ENCODE measurements around the gene RPS28.
"Not testable (repeated sequence)": the region's sequence is repeated elsewhere in the genome, so short reads cannot be mapped to it uniquely, and the experiment has no call there.

The RPS28 gene

GRCh38 chr19:8342684-8343482 is 21.6 kb downstream of the RPS28 start, which contains the start of gene KANK3:
Gene KANK3 (minus strand): TSS chr19:8343262. CDS start chr19:8337828, 5,434 bp downstream.
- peak; percentile 96 for DNase-seq

DNA sequence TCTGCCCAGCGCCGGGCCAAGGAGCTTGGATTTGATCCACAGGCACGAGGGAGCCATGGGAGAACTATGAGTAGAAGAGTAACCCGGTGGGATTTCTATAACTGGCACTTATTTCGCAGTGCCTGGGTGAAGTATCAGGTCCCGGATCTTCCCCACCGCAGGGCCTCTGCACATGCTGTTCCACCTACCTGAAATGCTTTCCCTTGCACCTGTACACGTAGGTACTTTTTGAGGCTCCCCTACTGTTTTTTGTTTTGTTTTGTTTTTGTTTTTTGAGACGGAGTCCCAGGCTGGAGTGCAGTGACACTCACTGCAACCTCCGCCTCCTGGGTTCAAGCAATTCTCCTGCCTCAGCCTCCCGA is 22.2 kb downstream of the RPS28 start:
- no peak for DNase-seq

DNA sequence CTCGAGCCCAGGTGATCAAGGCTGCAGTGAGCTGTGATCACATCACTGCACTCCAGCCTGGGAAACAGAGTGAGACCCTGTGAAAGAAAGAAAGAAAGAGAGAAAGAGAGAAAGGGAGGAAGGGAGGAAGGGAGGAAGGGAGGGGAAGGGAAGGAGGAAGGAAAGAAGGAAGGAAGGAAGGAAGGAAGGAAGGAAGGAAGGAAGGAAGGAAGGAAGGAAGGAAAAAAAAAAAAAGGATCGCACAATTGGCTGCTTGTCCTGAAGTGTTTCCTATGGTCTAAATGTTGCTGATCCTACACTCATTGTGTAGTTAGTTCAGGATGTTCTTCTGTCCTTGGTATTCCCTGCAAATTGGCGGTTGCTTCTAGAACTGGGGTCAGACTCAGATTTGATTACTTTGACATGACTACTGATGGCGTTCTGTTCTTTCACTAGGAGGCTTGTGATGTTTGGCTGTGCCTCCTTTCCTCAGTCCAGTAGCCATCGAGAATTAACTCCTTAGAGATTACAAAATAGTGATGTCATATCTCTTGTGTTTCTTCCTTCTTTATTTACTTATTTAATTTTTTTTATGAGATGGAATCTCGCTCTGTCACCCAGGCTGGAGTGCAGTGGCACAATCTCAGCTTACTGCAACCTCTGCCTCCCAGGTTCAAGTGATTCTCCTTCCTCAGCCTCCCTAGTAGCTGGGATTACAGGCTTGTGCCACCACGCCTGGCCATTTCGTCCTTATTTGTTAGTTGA is 28.5 kb downstream of the RPS28 start:
- not testable (repeated sequence) for DNase-seq

GRCh38 chr19:8352134-8352827 is 31.0 kb downstream of the RPS28 start:
- DNase-seq, result no peak

- not testable (repeated sequence) for DNase-seq
Measured at GRCh38 chr19:8352845-8353244, 31.5 kb downstream of the RPS28 start.

DNA sequence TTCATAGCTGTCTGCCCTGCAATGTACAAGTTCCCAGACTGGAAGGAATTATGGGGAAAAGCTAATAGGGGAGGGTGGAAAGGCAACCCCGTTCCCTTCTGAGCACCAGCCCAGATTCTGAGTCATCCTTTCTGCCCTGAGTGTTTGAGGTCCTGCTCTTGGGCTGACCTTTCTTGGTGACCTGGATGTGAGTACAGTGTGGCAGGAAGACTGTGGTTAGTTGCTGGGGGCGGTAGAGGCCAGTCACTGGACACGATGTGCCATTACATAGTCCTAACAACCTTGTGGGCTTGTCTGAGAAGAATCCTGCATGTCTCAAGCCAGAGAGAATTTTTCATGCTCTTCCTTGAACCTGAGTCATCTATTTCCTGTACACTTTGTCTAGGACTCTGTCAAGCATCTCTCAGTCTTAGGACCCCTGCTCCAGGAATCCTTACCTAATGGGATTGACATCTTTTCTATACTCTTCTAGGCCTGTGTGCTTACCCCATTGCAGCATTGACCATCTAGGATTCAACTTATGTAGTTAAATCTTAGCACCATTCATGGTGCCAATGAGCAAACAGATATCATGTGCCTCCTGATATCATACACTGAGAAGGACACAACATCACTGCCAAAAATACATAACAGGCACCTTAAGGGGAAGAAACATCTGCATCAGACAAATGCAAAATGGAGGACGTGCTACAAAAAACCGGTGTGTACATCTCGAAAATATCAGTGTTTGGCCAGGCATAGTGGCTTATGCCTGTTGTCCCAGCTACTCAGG is 34.5 kb downstream of the RPS28 start:
- no peak for DNase-seq

DNA sequence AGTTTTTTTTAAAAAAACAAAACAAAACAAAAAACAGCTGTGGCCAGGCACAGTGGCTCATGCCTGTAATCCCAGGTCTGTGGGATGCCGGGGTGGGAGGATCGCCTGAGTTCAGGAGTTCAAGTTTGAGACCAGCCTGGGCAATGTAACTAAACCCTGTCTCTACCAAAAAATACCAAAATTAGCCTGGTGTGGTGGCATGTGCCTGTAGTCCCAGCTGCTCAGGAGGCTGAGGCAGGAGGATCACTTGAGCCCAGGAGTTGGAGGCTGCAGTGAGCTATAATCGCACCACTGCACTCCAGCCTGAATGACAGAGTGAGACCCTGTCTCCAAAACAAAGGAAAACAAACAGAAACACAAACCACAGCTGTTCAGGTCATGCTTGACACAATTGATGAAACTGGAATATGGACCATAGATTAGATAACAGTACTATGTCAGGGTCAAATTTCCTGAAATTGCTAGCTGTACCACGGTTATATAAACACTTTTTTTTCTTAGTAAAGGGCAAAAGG is 35.8 kb downstream of the RPS28 start:
- DNase-seq, result no peak

- DNase-seq, result no peak
Measured at GRCh38 chr19:8358948-8359347, 37.7 kb downstream of the RPS28 start.

GRCh38 chr19:8360196-8360595 is 38.9 kb downstream of the RPS28 start:
- DNase-seq, result no peak

- peak; percentile 61 for DNase-seq
Measured at GRCh38 chr19:8361921-8362793, 40.9 kb downstream of the RPS28 start.

GRCh38 chr19:8363803-8364771 is 42.8 kb downstream of the RPS28 start, which contains the start of gene ANGPTL4:
Gene ANGPTL4 (plus strand): TSS chr19:8364155. CDS start chr19:8364322, 167 bp downstream.
- peak; percentile 77 for DNase-seq

GRCh38 chr19:8366121-8366581 is 44.9 kb downstream of the RPS28 start:
- DNase-seq, result no peak

DNA sequence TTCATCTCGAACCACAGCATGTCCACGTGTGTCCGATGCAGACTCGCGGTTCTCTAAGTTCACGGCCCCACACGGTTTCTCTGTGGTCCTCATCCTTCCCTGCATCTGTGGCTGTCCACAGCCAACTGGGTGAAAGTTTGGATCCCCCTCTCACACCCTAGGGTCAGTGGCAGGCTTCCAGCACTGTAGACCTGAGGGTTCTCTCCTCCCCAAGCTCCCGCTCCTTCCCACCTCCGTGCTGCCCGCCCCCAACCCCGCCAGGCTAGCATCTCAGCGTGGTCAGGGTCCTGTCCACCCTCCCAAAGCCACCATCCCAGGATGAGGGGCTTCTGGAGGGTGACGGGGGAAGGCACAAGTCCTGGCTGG is 45.6 kb downstream of the RPS28 start:
- no peak for DNase-seq

DNA sequence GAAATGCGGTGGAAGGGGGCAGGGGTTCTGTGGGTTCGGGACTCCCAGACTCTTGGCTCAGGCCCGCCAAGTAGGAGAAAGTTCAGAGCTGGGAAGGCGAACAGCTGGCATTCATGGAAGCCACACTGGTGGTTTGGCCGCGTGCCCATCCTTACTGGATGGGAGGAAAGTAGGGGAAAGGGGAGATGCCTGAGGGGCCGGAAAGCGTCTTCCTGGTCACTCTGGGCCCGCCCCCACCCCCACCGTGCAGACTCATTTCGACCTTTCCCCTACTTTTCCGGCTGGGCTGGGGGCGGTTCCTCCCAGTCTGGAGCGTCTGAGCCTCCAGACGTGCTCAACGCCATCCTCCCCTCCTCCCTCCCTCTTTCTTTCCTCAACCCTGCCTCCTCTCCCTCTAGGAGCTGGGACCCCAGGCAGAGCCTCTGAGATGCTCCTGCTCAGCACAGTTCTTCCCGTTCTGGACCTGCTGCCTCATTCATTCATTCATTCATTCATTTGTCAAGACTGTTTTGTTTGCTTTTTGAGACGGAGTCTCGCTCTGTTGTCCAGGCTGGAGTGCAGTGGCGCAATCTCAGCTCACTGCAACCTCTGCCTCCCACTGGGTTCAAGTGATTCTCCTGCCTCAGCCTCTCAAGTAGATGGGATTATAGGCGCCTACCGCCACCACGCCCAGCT is 46.2 kb downstream of the RPS28 start:
- no peak for DNase-seq

GRCh38 chr19:8370176-8371010 is 49.1 kb downstream of the RPS28 start:
- DNase-seq, result no peak

DNA sequence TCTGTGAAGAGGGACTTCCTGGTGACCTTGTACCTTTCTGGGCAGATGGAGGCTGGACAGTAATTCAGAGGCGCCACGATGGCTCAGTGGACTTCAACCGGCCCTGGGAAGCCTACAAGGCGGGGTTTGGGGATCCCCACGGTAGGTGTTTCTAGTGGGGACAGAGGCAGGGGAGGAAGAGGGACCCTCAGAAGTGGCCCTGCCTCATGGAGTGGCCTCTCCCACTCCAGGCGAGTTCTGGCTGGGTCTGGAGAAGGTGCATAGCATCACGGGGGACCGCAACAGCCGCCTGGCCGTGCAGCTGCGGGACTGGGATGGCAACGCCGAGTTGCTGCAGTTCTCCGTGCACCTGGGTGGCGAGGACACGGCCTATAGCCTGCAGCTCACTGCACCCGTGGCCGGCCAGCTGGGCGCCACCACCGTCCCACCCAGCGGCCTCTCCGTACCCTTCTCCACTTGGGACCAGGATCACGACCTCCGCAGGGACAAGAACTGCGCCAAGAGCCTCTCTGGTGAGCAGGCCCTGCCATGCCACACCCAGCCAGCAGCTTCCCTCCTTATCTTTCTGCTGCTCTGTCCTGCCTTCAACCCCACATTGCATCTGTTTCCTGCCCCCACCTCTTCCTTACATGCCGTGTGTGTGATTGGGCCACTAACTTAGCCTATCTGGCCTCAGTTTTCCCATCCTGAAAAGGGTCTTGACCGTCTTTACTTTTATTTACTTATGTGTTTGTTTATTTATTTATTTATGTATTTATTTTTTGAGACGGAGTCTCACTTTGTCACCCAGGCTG is 49.9 kb downstream of the RPS28 start:
- DNase-seq, result no peak
